ENCODE data around the gene ADGRF5.

ADGRF5 gene

GRCh38 chr6:46959419-46959818 is 37.7 kb upstream of the ADGRF5 start:
- H3K36me3 ChIP-seq (replicated peaks; ENCODE audit: low read depth, low read length), result no peaks in the 10 kb centered on the region
- H3K4me3 ChIP-seq (ENCODE audit: low read length), result no peak overlapping the region
- no peaks in the 10 kb centered on the region for H3K9me3 ChIP-seq (ENCODE audit: insufficient read depth, low read length)
- H3K4me1 ChIP-seq (ENCODE audit: low read length), result peaks cover 13% of the 10 kb centered on the region
- H2AFZ ChIP-seq (ENCODE audit: low read depth, low read length), result no peak overlapping the region
- H3K9ac ChIP-seq (ENCODE audit: low read length), result no peak overlapping the region
- H4K20me1 ChIP-seq (ENCODE audit: insufficient read depth, low read length), result no peaks in the 10 kb centered on the region
- no peak overlapping the region for H3K27ac ChIP-seq (ENCODE audit: low read length)
- peaks cover 37% of the 10 kb centered on the region for H3K27me3 ChIP-seq (ENCODE audit: low read depth, low read length)
- H3K79me2 ChIP-seq (ENCODE audit: low read length), result no peaks in the 10 kb centered on the region
- no peak overlapping the region for H3K4me2 ChIP-seq (ENCODE audit: low read length)
- TF ChIP-seq EZH2phosphoT487 (IDR thresholded peaks at IDR 0.05; ENCODE audit: low read depth), result no peak
- TF ChIP-seq CTCF (IDR thresholded peaks at IDR 0.05; ENCODE audit: low read depth, low read length), result no peak

GRCh38 chr6:46956409-46956808 is 34.7 kb upstream of the ADGRF5 start:
- H2AFZ ChIP-seq (ENCODE audit: low read depth, low read length), result no peak overlapping the region
- H3K36me3 ChIP-seq (replicated peaks; ENCODE audit: low read depth, low read length), result no peaks in the 10 kb centered on the region
- H3K79me2 ChIP-seq (ENCODE audit: low read length), result no peaks in the 10 kb centered on the region

GRCh38 chr6:46954837-46955451 is 33.2 kb upstream of the ADGRF5 start:
- Histone ChIP-seq H3K4me1 (ENCODE audit: low read length) (no peaks in the 10 kb centered on the region), H3K27ac (ENCODE audit: low read length) (no peak overlapping the region), H2AFZ (ENCODE audit: low read depth, low read length) (no peak overlapping the region), H3K27me3 (ENCODE audit: low read depth, low read length) (peaks cover 34% of the 10 kb centered on the region), H3K4me3 (ENCODE audit: low read length) (no peak overlapping the region), H3K36me3 (replicated peaks; ENCODE audit: low read depth, low read length) (no peaks in the 10 kb centered on the region), H3K4me2 (ENCODE audit: low read length) (no peak overlapping the region), H3K9ac (ENCODE audit: low read length) (no peak overlapping the region), H4K20me1 (ENCODE audit: insufficient read depth, low read length) (no peaks in the 10 kb centered on the region), H3K9me3 (ENCODE audit: insufficient read depth, low read length) (no peaks in the 10 kb centered on the region), H3K79me2 (ENCODE audit: low read length) (no peaks in the 10 kb centered on the region)
- TF ChIP-seq EZH2phosphoT487 (IDR thresholded peaks at IDR 0.05; ENCODE audit: low read depth), result no peak
- no peak for TF ChIP-seq CTCF (IDR thresholded peaks at IDR 0.05; ENCODE audit: low read depth, low read length)

More at GRCh38 chr6:46956409-46956808, 34.7 kb upstream of the ADGRF5 start:
- no peaks in the 10 kb centered on the region for H3K9me3 ChIP-seq (ENCODE audit: insufficient read depth, low read length)
- no peak overlapping the region for H3K9ac ChIP-seq (ENCODE audit: low read length)
- no peak overlapping the region for H3K4me2 ChIP-seq (ENCODE audit: low read length)
- TF ChIP-seq CTCF (IDR thresholded peaks at IDR 0.05; ENCODE audit: low read depth, low read length) (no peak), EZH2phosphoT487 (IDR thresholded peaks at IDR 0.05; ENCODE audit: low read depth) (no peak)
- H3K4me3 ChIP-seq (ENCODE audit: low read length), result no peak overlapping the region
- H3K27me3 ChIP-seq (ENCODE audit: low read depth, low read length), result peaks cover 25% of the 10 kb centered on the region
- peaks cover 9% of the 10 kb centered on the region for H3K4me1 ChIP-seq (ENCODE audit: low read length)
- H3K27ac ChIP-seq (ENCODE audit: low read length), result no peak overlapping the region
- no peaks in the 10 kb centered on the region for H4K20me1 ChIP-seq (ENCODE audit: insufficient read depth, low read length)

- H3K27me3 ChIP-seq (ENCODE audit: low read depth, low read length), result peaks cover 43% of the 10 kb centered on the region
- no peak overlapping the region for H3K4me2 ChIP-seq (ENCODE audit: low read length)
- H3K4me1 ChIP-seq (ENCODE audit: low read length), result no peaks in the 10 kb centered on the region
- TF ChIP-seq EZH2phosphoT487 (IDR thresholded peaks at IDR 0.05; ENCODE audit: low read depth) (no peak), CTCF (IDR thresholded peaks at IDR 0.05; ENCODE audit: low read depth, low read length) (no peak)
- no peak overlapping the region for H2AFZ ChIP-seq (ENCODE audit: low read depth, low read length)
- no peaks in the 10 kb centered on the region for H3K79me2 ChIP-seq (ENCODE audit: low read length)
- no peak overlapping the region for H3K9ac ChIP-seq (ENCODE audit: low read length)
- H4K20me1 ChIP-seq (ENCODE audit: insufficient read depth, low read length), result no peaks in the 10 kb centered on the region
- H3K9me3 ChIP-seq (ENCODE audit: insufficient read depth, low read length), result no peaks in the 10 kb centered on the region
- H3K4me3 ChIP-seq (ENCODE audit: low read length), result no peak overlapping the region
- no peak overlapping the region for H3K27ac ChIP-seq (ENCODE audit: low read length)
- H3K36me3 ChIP-seq (replicated peaks; ENCODE audit: low read depth, low read length), result no peaks in the 10 kb centered on the region
Observed at GRCh38 chr6:46953921-46954320, 32.2 kb upstream of the ADGRF5 start.
